Measurements from ENCODE around the gene IDH2. TPM values are rescaled to one million over a fixed set of nuclear protein-coding genes. Genes with fewer than 3 reads are reported as not detected.
A peak's percentile ranks its signal among the peaks of the same experiment; 100 is the strongest.

The IDH2 gene
- total and polyA plus RNA-seq, 2 of the 13 experiments (the other 11 are each of a cell fraction or from before 2014, with no cell fraction given), result 121 to 145 TPM

GRCh38 chr15:90126022-90126421 lies 23.8 kb upstream of the IDH2 start (continued):
- 0 out of 2 replicates have a peak, but pooled peaks have one; percentile 9 for TF ChIP-seq THAP11 (CRISPR knock-in tag; IDR thresholded peaks at IDR 0.05)
- no peak for TF ChIP-seq NR1H2 (CRISPR knock-in tag; IDR thresholded peaks at IDR 0.05; ENCODE audit: borderline replicate concordance, low read depth)
- no peak for TF ChIP-seq DRAP1 (CRISPR knock-in tag; IDR thresholded peaks at IDR 0.05)
- peak; percentile 59; the same call in 1 of the 2 replicates for TF ChIP-seq FOXA3 (CRISPR knock-in tag; IDR thresholded peaks at IDR 0.05)
- no peak for TF ChIP-seq CTCF (CRISPR knock-in tag; IDR thresholded peaks at IDR 0.05)
- no peak for TF ChIP-seq ZNF367 (CRISPR knock-in tag; IDR thresholded peaks at IDR 0.05; ENCODE audit: borderline replicate concordance)
- 0 out of 2 replicates have a peak, but pooled peaks have one; percentile 42 for TF ChIP-seq RXRB (CRISPR knock-in tag; IDR thresholded peaks at IDR 0.05; ENCODE audit: borderline replicate concordance)
- TF ChIP-seq ATF3 (CRISPR knock-in tag; IDR thresholded peaks at IDR 0.05), result no peak
- TF ChIP-seq ZNF235 (CRISPR knock-in tag; IDR thresholded peaks at IDR 0.05; ENCODE audit: borderline replicate concordance), result no peak
- TF ChIP-seq ZNF510 (CRISPR knock-in tag; IDR thresholded peaks at IDR 0.05; ENCODE audit: low read depth), result no peak
- TF ChIP-seq MTA1 (CRISPR knock-in tag; IDR thresholded peaks at IDR 0.05; ENCODE audit: borderline replicate concordance), result no peak
- no peak for TF ChIP-seq ZUFSP (CRISPR knock-in tag; IDR thresholded peaks at IDR 0.05; ENCODE audit: borderline replicate concordance)
- no peak for TF ChIP-seq ZNF792 (CRISPR knock-in tag; IDR thresholded peaks at IDR 0.05)
- no peak for TF ChIP-seq ZNF260 (CRISPR knock-in tag; IDR thresholded peaks at IDR 0.05; ENCODE audit: borderline replicate concordance, low read depth)
- peak in 1 of 2 experiments; percentile 19; a peak in 1 of 4 replicates for TF ChIP-seq EP300 (IDR thresholded peaks at IDR 0.05; ENCODE audit: low read depth in 2 of 2, low read length in 2 of 2)
- no peak for TF ChIP-seq EP300 (CRISPR knock-in tag; IDR thresholded peaks at IDR 0.05; ENCODE audit: borderline replicate concordance)
- TF ChIP-seq KDM2A (CRISPR knock-in tag; IDR thresholded peaks at IDR 0.05; ENCODE audit: borderline replicate concordance, low read depth), result no peak
- no peak for TF ChIP-seq ZNF691 (CRISPR knock-in tag; IDR thresholded peaks at IDR 0.05; ENCODE audit: borderline replicate concordance, low read depth)
- TF ChIP-seq ZNF101 (CRISPR knock-in tag; IDR thresholded peaks at IDR 0.05; ENCODE audit: borderline replicate concordance, low read depth), result no peak
- no peak for TF ChIP-seq TRAFD1 (CRISPR knock-in tag; IDR thresholded peaks at IDR 0.05; ENCODE audit: borderline replicate concordance)
- TF ChIP-seq KAT8 (CRISPR knock-in tag; IDR thresholded peaks at IDR 0.05), result no peak
- no peak for TF ChIP-seq SP140L (CRISPR knock-in tag; IDR thresholded peaks at IDR 0.05; ENCODE audit: borderline replicate concordance)
- no peak for TF ChIP-seq FOXC1 (CRISPR knock-in tag; IDR thresholded peaks at IDR 0.05; ENCODE audit: borderline replicate concordance)
- no peak for TF ChIP-seq ZNF550 (CRISPR knock-in tag; IDR thresholded peaks at IDR 0.05; ENCODE audit: borderline replicate concordance)
